Measurements from ENCODE around the gene ELOVL6.
"Not testable (repeated sequence)": the region's sequence is repeated elsewhere in the genome, so short reads cannot be mapped to it uniquely, and the experiment has no call there.

The ELOVL6 gene

DNA sequence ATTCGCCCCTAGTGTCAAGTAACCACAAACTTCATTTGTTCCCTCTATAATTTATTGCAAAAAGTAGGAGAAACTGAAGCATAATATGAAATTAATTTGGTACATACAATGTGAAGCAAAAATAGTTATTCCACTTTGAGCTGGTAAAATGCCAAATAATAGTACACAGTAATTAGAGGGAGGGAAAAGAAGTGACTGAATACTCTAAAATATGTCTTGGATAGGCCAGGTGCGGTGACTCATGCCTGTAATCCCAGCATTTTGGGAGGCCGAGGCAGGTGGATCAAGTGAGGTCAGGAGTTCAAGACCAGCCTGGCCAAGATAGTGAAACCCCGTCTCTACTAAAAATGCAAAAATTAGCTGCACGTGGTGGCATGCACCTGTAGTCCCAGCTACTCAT lies 41.2 kb downstream of the ELOVL6 start:
- not testable (repeated sequence) for DNase-seq

DNA sequence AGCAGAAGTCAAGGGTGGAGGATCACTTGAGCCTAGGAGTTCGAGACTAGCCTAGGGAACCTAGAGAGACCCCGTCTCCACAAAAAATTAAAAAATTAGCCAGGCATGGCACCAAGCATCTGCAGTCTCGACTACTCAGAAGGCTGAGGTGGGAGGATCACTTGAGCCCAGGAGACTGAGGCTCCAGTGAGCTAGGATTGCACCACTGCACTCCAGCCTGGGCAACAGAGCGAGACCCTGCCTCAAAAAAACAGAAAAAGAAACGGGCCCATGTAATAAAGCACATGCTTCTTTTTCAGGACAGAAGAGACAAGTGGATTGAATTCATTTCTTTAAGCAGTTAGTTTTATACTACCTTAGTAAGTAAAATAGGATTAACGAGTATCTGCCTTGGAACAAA lies 42.0 kb downstream of the ELOVL6 start:
- no peak for DNase-seq

DNA sequence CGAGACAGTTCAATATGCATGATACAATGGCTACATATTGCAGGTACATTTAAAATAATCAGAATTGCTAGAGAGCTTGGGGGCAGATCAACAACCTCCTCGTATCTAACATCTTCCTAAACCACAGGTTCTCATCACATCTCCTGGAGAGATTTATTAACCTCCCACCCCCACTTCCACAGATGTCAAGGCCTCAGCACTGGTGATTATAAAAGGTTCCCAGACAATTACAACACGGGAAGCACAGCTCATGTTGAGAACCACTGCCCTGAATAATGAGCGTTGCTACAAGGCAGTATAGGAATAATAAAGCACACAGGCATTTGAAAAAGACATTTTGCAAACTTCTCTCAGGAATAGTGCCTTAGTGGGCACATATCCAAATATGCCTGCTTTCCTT lies 42.8 kb downstream of the ELOVL6 start:
- no peak for DNase-seq

DNA sequence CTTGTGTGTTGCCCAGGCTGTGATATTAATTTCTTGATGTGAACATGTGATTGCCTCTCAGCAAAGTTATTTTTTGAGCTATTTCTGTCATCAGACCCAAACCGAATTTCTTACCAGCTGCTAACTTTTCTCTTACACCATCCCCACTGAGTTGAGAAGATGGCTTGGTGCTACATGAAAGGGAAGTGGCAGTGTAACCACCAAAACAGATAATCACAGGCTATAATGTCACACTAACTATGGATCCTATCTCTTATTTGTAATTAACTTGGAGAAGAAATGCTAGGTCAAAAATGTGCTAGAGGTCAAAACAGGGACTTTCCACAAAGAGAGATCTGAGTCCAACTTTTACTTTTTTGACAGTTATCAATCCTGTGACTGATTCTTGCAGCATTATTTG lies 43.8 kb downstream of the ELOVL6 start:
- no peak for DNase-seq

DNA sequence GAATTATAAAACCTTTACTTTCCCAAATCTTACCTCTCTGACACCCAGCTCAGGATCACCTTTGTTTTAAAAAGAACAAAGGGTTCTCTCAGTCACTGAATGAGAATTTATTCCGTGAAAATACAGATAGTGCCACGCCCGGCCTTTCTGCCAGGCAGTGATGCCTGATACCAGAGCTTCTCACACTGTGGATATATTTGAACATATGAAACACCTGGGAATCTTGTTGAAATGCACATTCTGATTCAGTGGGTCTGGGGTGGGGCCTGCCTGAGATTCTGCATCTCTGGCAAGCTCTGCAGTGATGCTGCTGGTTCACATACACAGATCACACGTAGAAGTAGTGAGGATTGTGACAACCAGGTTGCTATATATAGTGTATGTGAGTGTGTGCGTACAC lies 46.0 kb downstream of the ELOVL6 start:
- no peak for DNase-seq

DNA sequence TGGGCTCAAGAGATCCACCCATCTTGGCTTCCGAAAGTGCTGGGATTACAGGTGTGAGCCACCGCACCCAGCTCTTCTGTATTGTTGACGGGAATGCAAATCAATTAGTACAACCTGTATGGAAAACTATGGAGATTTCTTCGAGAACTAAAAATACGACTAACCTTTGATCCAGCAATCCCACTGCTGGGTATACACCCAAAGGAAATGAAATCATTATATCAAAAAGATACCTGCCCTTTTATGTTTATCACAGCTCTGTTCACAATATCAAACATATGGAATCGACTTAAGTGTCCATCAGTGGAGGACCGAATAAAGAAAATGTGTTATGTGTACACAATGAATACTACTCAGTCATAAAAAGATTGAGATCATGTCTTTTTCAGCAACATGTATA lies 49.3 kb downstream of the ELOVL6 start:
- no peak for DNase-seq

DNA sequence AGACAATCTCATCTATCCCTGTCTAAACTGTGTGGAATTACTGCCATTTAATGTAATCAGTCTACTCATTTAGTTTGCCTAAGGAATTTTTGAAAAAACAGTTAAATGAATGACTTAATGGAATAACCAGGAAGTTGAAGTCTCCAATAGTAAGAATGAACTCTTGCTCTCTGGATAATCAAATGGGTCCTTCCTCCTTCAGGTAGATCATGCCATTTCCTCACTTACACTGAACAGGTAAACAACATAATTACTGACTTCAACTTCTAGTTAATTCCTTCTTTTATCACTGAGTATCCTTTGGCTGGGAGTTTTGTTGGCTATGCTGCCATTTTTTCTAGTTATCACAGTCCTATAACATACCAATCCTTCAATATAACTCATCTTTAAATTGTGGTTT lies 56.0 kb downstream of the ELOVL6 start:
- DNase-seq, result no peak

DNA sequence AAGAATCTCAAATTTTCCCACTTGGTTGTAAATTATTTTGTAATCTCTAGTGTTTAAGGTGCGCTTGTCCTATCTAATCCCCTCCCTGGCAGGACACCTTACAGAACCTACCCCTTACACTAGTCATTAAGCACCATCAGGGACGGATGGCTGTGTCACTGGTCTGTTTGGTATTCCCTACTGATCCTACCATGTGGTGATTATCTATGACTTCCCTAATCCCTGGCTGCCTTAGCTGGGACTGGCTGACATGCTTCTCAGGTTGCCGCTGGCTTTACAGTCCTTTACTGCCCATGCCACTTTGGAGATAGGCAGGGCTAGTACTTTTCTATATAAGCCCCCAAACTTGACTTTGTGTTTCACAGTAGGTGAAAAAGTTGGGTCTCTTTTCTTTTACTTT lies 58.6 kb downstream of the ELOVL6 start:
- no peak for DNase-seq

DNA sequence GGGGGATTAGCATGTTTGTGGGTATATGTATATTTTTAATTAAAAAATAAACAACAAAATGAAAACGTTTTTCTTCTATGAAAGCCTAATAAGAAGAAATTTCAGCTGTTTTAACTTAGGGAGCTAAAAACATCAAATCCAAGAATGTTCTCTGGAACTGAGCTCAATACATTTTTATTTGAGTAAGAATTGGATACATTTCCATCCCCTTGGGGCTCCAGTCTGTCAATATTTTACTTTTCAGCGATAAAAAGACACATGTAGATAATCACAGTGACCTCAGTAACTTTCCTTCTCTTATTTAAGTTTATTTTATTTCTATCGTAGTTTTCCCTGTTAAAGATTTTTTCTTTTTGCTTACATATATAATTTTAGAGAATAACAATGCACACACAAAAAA lies 59.3 kb downstream of the ELOVL6 start:
- DNase-seq, result no peak

DNA sequence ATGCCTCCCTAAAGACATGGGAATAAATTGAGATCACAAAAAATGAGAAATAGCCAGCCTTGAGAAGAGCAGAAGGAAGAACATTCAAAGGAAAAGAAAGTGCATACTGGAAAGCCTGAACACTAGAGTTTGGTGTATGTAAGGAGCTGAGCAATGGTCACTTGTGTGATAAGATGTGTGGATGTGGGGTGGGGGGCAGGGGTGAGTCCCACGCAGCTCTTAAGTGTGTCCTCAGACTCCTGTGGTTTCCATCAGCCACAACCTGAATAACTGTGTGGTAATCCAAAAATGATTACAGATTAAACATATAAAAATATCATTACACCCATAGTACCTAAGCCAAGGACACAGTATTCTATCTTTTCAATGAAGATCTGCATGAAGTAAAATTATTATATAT lies 59.9 kb downstream of the ELOVL6 start:
- DNase-seq, result no peak

DNA sequence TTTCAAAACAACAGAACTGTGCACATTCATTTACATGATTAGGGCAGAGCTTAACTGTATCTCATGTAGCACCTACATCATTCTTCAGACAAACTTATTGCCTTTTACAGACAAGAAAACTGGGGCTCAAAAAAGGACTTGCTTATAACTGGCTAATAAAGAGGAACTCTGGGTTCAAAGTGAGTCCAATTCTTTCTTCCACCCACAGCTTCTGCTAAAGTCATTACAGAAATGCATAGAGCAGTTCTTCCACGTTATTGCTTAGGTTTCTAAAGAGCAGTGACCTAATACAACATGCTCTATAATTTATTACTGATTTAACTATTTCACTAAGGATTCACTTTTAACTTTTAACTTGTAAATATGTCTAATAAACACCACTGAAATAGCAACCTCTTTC lies 60.6 kb downstream of the ELOVL6 start:
- no peak for DNase-seq

DNA sequence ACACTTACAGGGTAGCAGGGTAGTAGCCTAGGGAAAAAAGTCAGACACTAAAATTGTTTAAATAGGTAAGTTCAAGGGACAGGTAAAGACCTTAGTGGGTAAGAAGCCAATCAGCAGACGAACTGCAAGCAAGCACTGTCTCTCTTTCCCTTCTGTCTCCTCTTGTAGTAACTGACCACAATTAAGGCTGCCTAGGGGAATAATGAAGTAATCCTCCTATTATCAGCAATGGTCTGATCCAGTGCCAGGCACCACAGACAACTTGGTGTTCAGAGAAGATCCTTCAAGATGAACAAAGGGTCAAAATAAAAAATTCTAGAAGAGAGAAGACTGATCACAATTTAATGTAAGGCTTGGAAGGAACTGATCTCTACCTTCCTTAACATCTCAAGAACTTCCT lies 62.9 kb downstream of the ELOVL6 start:
- DNase-seq, result no peak

DNA sequence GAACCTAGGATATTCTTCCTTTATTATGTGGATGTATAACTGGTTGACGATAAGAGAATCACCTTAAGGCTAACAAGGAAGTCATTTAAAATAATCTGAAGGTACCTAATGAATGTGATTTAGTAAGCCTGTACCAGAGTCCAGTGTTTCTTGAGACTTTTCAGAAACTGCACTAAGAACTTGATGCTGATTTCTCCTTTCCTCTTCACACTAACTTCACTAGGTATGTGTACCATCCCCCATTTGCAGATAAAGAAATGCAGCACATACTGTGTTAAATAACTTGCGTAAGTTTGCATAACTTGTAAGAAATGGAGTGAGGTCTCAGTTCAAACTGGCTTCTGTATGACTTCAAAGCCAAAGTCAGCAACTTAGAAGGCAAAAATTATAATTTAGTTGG lies 63.3 kb downstream of the ELOVL6 start:
- no peak for DNase-seq

DNA sequence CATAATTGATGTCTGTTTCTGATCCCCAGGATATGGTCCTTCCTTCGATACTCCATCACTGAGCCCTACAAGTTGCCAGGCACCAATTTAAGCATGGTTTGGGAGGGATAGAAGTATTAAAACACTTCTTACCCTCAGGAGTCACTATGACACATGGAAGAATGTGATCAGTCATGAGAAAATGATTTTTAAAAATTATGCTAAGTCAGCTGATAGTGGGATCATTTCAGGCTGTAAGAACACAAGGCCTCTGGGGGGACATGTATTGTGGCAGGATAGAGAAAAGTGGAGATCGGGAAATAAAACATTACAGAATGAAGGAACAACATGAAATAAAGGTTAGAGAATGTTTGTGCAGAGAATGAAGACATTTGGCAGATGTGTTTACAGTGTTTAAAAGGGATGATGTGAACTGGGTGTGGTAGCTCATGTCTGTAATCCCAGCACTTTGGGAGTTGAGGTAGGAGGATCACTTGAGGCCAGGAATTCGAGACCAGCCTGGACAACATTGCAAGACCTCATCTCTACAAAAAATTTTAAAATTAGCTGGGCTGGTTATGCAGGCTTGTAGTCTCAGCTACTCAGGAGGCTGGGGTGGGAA lies 64.0 kb downstream of the ELOVL6 start:
- DNase-seq, result no peak

DNA sequence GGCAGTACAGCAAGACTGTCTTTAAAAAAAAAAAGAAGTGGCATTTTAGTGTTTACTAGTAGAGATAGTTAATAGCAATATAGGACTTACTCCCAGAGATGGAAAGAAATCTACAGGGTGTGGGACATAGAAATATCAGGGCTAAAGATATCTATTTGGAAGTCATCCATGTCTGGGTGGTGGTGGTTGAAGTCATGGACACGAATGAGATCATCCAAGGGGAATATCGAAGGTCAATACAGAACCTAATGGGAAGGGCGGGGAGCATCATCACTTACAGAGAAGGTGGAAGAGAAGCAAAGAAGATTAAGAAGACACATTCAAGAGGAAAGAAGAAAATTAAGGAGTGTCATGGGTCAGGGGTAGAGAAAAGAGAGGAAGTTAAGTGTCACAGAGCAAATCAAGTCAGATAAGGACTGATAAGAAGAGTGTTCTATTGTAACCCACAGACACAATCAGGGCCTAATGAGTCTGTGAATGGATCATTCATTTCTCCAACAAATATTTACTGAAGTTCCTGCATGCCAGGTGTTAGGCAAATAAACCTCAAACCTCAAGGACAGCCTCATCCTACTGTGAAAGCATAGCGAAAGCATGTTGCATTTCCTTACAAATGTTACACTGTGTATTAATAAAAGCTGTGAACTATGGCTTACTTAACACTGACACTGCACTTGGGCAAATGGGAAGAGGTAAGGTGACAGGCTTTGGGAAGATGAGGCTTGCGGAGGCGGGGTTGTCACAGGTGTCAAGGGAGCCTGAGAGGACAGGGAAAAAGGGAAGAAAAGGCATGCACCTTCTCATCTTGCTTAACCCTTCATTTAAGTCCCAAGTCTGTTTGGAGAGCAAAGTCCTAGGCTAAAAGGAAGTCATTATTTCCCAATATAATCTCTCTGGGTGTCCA lies 65.3 kb downstream of the ELOVL6 start:
- DNase-seq, result no peak

DNA sequence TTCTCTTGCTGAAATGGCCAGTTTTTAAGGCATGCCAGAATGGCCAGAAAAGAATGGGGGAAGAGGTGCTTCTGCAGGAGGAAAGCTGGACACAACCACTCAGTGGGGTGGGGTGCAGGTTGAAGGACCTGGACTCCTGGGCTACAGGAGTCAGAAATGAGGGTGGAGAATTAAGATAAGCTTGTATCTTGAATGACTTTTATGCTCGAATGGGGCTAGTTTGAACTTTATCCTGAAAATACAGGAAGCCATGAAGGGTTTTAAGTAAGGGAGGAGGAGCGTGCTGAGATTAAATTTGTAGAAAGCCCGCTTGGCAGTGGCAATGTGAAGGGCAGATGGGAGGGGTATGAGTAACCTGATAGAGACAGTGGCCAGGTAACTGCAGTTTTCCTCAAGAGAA lies 66.5 kb downstream of the ELOVL6 start:
- no peak for DNase-seq

DNA sequence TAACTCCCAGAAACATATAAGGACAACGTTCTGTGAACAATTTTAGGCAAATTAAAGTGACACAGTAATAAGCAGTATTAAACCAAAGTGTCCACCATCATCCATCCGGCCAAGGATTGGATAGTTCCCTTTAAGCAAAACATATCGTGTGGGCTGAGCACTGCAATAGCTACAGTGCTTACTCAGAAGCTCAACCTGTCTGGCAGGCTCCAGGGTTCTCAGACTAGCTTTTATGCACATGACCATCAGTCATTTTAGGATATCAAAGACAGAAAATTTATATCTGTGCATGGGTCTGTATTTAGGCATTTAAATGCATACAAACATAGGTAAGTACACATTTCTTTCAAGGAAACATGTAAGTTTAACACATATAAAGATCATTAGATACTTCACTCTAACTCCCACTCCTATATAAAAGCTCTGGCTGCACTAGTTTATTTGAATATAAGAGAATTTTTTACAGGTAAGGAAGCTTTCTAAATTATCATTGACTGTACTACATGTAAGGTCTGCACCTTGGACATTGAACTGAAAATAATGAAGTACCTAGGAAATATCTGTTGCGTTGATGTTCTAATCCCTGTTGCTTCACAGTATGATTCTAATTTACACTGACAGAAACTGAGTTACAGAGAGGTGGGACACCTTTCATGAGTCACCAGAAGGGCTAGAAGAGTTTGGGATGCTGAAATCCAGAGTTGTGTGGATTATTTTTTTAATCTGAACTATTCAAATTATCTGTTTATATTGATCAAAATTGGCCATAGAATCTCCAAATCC lies 67.6 kb downstream of the ELOVL6 start:
- DNase-seq, result no peak

DNA sequence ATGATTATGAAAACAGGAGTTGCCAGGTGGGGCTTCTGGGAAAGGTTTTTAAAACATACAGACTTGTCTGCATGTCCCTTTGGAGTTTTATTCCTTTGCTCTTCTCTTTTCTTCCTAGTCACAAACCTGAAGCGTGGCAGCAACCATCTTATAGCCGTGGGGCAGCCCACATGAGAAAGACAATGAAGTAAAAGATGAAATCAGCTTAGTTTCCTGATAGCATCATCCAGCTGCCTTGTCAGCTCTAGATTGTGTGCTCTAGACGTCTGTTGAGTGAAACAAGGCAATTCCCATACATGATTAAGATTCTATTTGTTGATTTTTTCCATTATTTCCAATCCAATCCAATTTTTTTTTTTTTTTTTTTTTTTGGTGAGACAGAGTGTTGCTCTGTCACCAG lies 68.9 kb downstream of the ELOVL6 start:
- DNase-seq, result no peak

DNA sequence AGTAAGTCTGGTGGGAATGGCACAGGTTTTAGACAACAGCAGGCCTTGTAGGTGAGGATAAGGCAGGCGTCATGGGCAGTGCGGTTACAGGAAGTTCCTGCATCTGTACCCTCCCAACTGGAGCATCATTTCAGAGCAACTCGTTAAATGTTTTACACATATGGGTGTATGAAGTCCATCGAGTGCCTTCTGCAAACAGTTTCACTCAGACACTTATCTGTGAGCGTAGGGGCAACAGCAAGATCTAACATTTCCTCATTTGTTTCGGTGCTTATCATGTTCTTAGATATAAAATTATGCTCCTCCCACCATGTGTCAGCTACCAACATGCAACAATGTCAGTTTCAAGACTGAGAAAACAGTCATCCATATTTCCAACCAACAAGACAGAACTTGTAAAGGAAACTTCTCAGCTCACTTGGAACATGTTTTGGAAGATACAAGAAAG lies 69.9 kb downstream of the ELOVL6 start:
- DNase-seq, result no peak

DNA sequence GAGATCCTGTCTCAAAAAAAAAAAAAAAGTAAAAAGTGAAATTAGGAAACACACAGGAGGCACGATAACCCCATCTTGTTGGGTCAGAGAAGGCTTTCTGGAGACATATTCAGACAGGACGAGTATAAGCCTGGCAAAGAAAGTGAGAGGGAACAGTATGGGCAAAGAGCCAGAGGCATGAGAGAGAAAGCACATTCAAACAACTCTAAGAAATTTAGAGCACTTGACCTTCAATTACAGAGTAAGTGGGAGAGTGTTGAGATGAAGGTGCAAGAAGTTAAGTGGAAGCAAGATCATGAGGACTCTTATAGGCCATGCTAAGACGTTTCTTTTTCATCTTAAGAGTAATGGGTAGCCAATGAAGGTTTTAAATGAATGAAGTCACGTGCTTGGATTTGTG lies 70.4 kb downstream of the ELOVL6 start:
- no peak for DNase-seq

DNA sequence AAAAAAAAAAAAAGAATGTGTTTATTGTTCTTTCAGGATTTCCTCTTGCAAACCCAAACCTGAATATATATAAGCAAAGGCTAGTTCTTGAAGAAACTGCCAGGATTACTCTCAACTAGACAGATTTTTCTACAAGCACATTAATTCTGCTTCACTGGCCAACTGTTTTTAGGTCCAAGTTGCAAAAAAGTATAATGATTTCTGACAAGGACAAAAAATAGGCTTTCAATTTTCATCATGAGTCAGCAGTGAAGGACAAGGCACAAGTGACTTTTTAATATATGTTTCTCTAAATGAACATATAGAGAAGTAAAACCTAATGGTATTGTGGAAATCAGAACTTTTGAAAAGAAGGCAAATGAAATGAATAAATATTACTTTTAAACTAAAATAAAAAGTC lies 73.7 kb downstream of the ELOVL6 start:
- no peak for DNase-seq

DNA sequence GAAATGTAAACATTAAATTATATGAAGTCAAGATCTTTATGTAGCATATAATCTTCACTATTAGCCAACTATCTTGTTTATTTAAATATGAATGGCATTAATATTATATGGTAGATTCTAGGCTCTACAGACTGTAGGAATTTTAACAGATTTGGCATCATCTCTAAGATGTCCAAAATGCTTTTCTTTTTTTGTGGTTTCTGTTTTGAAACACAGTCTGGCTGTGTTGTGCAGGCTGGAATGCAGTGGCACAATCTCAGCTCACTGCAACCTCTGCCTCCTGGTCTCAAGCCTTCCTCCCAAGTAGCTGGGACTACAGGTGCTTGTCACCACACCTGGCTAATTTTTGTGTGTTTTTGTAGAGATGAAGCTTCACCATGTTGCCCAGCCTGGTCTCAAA lies 76.2 kb downstream of the ELOVL6 start:
- no peak for DNase-seq

DNA sequence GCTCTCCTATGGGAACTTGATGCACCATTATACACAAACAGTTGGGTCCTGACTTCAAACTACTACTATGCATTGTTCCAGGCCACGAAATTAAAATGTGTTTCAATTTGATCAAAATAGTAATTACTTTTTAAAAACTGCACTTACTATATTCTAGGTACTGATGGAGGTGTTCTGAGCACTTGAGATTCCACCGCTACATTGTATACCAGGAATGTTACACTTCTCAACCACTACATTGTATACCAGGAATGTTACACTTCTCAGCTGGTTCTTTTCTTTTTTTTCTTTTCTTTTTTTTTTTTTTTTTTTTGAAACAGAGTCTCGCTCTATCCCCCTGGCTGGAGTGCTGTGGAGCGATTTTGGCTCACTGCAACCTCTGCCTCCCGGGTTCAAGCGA lies 77.9 kb downstream of the ELOVL6 start:
- DNase-seq, result no peak

DNA sequence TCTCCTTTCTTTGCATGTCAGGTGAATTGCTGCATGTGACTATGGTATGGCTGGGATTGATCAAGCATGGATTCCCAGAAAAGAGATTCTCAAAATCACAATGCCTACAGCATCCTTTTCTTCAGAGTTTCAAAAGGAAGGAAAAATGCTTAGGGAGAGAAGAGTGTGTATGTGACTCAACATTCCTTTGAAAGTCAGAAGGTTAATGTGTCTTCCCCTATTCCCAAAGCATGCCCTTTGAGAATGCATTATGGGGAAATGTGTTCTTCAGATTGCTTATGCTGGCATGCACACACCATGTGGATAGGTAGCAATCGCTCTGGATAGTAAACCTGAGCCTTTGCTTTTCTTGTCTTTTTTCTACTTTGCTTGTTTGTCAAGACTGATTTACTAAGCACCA lies 78.5 kb downstream of the ELOVL6 start:
- DNase-seq, result no peak
